Ammon's horn (tissue), 1 donor: Measurements from ENCODE around the gene SFXN2.
A peak's percentile ranks its signal among the peaks of the same experiment; 100 is the strongest.
"Not testable (repeated sequence)": the region's sequence is repeated elsewhere in the genome, so short reads cannot be mapped to it uniquely, and the experiment has no call there.

Source experiments
- DNase-seq: peaks from one replicate; pipeline ENCODE4 v3.0.0-alpha.2; 2016; ENCODE audit warnings: low spot score

The SFXN2 gene

DNA sequence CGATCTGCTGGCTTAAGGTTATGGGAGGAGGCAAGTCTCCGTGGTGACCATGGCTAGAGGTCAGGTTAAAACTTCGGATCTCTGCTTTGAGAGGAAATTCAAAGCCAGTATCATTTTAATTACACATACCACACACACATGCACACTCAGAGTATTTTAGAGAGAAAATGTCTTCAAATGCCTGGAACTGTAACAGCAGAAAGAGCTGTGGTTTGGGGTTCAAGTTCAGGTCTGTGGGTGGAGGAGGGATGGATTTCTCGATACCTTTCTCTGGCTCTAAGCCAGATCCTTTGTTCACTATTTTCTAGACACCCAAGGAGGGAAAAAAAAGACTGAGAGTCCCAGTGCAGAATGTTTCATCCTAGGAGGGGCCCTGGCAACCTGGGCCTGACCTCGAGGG is 32.7 kb upstream of the SFXN2 start:
- DNase-seq: no peak

DNA sequence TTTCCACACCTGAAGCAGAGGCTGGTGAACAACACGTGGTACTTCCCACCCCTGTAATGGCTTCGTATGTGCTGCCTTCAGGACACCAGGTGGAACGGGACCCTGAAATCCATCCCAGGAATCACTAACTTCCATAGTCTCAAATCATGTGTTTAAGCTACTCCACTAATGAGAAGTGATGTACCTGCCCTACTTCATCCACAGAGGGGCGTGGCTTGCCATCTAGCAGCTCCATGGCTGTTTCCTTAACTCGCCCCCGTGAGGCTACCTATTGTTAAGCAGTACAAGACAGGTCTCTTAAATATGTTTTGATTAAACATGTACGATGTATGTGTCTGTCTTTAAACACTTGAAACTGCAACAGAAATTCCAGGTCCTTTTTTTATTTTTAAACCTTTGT is 32.0 kb upstream of the SFXN2 start:
- DNase-seq: no peak

GRCh38 chr10:102682981-102683380 is 31.5 kb upstream of the SFXN2 start:
- no peak for DNase-seq

- DNase-seq: no peak
Observed at GRCh38 chr10:102683736-102684135, 30.7 kb upstream of the SFXN2 start.

- no peak for DNase-seq
Observed at GRCh38 chr10:102691285-102692066, 23.0 kb upstream of the SFXN2 start.

GRCh38 chr10:102695401-102695800 is 19.0 kb upstream of the SFXN2 start:
- DNase-seq: not testable (repeated sequence)

GRCh38 chr10:102696736-102697135 is 17.7 kb upstream of the SFXN2 start:
- DNase-seq: no peak

DNA sequence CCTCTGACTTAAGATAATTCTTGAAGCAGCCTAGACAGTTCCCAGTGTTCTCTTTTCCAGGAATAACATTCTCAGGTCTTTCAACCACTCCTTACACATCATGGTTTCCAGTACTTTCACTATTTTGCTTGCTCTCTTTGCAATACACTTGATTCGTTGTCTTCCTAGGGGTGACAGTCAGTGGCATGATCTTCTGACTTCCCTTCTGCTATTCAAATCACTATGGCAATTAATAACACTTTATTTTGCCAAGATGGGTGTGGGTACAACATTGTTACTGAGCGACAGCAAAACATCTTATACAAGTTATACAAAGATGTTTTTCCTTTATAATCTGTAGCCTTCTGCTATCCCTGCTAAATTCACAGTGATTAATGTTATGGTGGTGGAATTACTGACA is 15.5 kb upstream of the SFXN2 start:
- no peak for DNase-seq

DNA sequence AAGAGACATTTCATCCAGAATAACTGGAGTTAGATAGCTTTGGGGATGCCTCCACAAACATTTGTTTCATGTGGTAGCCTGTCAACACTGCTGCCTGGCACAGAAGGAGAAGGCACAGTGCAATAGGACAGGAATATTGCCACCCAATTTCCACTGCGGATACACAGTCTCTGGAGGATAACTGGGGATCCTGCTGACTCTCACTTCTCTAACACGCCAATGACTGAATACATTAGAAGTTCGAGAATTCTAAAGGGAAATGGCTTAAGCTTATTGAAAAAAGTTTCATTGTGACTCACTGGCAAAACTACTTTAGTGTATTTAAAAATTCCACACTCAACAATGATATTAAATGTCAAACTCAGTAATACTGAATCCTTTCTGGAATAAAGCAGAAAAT is 13.2 kb upstream of the SFXN2 start:
- no peak for DNase-seq

GRCh38 chr10:102701796-102702195 is 12.6 kb upstream of the SFXN2 start:
- no peak for DNase-seq

- no peak for DNase-seq
Observed at GRCh38 chr10:102702742-102703141, 11.7 kb upstream of the SFXN2 start.

DNA sequence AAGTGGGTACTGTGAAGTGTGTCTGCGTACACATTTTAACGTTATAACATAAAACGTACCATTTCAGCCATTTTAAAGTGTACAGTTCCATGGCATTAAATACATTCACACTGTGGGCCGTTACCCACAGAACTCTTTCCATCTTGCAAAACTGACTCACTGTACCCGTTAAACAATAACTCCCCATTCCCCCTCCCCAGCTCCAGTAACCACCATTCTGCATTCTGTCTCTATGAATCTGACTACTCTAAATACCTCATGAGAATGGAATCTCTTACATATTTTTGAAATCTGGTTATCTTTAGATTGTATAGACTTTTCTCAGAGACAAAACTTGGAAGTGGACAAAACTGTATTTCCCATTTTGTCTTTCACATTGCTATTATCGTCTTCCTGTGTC is 9.5 kb upstream of the SFXN2 start:
- DNase-seq: no peak

DNA sequence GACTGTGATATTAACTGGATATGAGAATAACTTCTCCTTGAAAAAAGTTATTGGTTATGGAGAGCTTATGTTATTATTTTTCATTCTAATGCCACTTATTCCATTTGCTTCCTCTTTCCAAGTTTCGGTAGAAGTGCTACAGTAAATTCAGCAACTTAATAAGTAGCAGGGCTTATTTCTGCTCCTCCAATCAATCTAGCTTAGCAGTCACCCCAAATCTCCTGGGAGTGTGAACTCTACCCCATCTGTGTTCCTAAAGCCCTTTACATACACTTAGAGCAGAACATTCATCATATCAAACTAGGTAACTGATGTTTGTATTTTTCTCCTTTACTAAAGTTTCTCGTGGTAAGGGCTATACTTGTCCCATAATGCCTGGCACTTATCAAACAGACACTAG is 8.9 kb upstream of the SFXN2 start:
- DNase-seq: no peak

- DNase-seq: no peak
Observed at GRCh38 chr10:102710609-102711008, 3.8 kb upstream of the SFXN2 start.

- no peak for DNase-seq
Observed at GRCh38 chr10:102712089-102712488, 2.3 kb upstream of the SFXN2 start.

DNA sequence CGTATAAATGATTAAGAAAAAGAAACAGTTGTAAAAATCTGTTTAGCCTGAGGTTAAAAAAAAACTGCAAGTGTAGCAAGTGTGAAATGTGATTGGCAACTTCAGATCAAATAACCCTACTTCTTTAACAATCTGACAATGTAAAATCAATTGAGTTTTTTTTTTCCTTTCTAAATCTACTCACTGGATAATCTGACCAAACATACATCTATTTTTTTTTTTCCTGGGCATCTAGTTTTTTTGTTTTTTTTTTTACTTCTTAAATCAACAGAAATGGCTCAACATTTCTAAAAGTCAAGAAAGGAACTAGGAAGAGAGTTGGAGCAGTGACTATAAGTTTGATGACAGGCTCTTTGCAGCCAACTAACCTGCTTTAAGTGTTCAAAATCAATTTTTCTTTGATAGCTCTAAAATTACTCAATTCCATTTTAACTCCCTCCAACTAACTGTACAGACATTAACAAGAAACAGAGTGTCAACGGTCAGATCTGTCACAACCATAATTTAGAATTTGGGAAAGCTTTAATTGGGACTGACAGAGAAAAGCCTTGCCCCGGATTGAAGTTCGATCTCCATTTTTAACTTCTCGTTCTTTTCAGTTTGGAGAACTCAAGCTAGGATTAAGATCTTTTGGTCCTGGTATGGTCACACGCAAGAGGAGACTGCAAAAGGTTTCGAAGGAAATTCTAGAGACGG is 1.4 kb upstream of the SFXN2 start:
- DNase-seq: no peak

- no peak for DNase-seq
Observed at GRCh38 chr10:102713539-102713813, 960 bp upstream of the SFXN2 start.

- DNase-seq: peak; percentile 98
Observed at GRCh38 chr10:102713814-102714620, 419 bp upstream of the SFXN2 start, which contains the start of gene ARL3. Gene ARL3, minus strand, starts transcription at chr10:102714397. Its CDS starts 122 bp downstream, at chr10:102714275.

GRCh38 chr10:102715880-102716279 is 1.4 kb downstream of the SFXN2 start:
- DNase-seq: no peak

- DNase-seq: not testable (repeated sequence)
Observed at GRCh38 chr10:102716900-102717565, 2.6 kb downstream of the SFXN2 start.

DNA sequence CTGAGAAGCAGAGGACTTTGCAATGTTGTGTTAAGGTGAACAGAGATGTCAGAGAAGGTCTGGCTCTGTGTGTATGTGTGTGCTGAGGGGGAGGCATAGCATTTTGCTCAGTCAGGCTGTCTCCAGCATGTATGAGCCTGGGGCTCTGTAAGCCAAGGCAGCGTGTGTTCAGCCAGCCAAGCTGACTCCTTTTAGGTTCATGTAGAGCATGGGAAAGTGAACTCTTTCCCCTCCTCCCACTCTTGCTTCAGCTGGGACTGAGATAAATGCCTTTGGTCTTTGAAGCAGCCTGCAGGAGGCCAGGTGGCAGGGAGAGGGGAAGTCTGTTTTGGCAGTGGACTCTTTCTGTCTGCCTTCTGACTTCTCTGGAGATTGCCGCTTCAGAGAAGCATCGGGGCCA is 3.8 kb downstream of the SFXN2 start:
- DNase-seq: no peak

- no peak for DNase-seq
Observed at GRCh38 chr10:102720337-102720736, 5.9 kb downstream of the SFXN2 start.
